Erythroblast (primary cell): ENCODE results near the gene UNC13C.

Source experiments
- GATA1 ChIP-seq: IDR thresholded peaks from 2 replicates; pipeline ENCODE4 v1.6.1; 2011; ENCODE audit warnings: low read depth, mild to moderate bottlenecking, control low read depth, low read length, moderate library complexity
- POLR2A ChIP-seq: IDR thresholded peaks from 2 replicates; pipeline ENCODE4 v1.6.1; 2011; ENCODE audit warnings: mild to moderate bottlenecking, low read length

GRCh38 chr15:54550954-54551353 lies 572.7 kb downstream of the UNC13C start:
- TF ChIP-seq POLR2A: no peak
- no peak for TF ChIP-seq GATA1
